Activated CD4-positive, CD25-positive, alpha-beta regulatory T cell treated with anti-CD3 and anti-CD28 coated beads, Interleukin-2, amount 50 U/mL, for 24 hours (primary cell): ENCODE results near the gene COG5.

ENCODE experiments used
- ATAC-seq, 2 donors: fragments of 150-1000 bp; cut with Tn5 transposase; one replicate each; pipeline ENCODE4 v1.10.0; 2021; ENCODE audit warnings: mild to moderate bottlenecking in 1 of 2, moderate library complexity in 1 of 2

COG5 gene

DNA sequence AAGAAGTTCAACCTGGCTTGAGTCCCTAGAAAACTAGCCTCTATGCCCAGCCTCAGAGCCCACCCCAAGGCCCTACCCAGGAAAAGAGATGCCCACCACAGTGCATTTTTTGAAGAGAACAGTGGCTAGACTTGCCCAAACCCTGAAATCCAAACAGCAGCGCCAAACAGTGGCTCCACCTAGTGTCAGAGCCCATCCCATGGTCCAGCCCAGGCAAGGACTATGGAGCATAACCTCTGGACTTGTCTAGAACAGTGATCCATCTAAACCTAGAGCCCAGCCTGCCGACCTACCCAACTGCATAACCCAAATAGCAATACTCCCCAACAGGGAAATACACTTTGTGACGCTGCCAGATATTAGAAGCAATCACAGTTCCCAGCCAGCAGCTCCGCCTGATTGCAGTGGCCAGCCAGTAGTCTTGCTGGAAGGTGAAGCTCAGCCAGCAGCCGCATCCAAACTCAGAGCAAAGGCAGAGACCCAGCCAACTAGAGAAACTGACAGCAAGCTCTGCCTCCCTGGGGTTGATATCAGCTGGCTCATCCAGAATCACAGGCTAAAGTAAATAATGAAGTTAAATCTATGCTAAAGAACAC, 350.4 kb downstream of the COG5 start:
- no peak for ATAC-seq

DNA sequence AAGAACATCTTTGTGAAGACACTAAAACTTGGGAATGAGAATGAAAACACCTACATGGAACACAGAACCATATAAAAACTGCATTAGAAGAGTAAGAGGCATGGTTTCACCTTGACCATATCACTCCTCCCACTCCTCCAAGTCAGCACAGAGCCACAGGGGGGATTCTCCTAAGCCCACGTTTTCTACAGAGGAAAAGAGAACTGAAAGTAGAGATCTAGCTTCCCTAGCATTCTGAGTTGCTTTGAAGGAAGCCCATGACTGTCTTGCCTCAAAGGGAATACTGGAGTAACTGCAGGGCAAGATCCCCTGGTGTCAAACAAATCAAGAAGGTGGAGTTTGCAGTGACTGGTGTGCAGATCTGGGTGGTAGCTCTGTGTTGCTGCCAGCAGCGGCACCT, 351.0 kb downstream of the COG5 start:
- ATAC-seq, result no peak

DNA sequence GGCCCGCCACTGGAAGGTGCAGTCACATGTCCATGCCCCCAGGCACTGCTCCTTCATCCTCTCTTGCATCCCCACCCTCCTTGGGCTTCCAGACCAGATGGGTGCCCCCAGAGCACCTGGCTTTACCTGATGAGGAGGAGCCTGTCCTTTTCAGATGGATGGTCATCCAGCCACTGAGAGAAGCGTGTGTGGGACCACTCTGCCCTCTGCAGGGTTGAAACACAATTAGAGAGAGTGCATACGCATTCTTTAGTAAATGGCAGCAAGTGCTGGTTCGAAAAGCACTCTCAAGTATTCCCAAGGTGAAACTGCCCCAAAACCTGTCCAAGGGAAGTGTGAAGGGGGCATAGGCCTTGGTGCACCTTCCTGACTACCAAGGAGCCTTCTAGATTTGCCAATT, 353.3 kb downstream of the COG5 start:
- ATAC-seq, result no peak

DNA sequence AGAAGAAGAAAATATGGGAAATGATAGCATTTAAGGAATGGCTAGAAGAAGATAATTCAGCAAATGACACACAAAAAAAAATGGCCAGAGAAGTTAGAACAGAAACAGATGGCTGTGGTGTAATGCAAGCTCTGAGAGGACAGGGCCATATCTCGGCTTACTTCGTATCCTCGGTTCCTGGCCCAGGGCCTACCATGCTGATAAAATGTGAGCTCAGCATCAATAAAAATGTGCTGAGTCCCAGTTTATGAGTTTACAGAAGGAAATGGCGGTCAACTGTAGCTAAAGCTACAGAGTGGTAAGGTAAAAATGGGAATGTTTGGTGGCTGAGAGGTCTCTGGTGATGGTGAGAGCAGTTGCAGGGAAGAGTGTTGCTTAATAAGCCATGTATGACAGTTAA, 354.2 kb downstream of the COG5 start:
- no peak for ATAC-seq

- no peak for ATAC-seq
Measured at GRCh38 chr7:107208563-107208962, 355.2 kb downstream of the COG5 start.

DNA sequence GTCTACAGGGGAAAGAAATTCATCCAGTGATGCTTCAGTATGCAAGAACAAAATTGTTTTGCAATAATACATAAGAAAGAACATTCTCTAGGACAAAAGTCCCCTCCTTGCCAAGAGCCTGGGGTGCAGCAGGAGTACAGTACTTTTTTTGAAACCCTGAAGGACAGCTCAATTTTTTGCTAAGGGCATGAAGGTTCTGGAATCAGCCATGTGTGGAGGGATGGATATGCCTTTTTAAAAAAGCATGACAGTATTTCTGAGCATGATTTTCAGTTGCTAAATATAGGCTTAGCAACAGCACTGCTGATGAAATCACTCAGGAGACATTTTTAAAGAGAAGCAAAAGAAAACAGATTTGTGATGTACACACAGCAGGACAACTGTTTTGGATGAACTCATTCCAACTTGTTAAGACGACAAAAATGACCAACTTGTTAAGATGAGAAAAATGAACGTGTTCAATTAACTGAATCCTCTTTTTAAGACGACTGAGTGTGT, 355.6 kb downstream of the COG5 start:
- no peak for ATAC-seq

DNA sequence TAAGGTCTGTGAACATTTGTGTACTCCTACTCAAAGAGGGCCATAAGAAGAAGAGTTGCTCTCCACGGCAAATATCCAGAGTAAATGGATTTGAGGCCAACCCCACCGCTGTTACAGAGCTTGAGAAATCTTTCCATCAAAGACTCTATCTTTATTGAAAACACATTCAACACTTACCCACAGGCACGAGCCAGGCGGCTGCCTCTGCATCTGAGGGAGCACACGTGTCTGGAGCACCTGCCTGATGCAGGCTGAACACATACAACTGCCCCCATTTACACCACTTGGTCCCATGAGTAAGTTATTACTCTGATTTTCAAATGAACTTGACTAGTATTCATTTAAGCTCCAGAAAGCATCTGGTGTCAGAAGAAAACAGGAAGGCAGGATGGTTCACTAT, 356.3 kb downstream of the COG5 start:
- ATAC-seq, result no peak

DNA sequence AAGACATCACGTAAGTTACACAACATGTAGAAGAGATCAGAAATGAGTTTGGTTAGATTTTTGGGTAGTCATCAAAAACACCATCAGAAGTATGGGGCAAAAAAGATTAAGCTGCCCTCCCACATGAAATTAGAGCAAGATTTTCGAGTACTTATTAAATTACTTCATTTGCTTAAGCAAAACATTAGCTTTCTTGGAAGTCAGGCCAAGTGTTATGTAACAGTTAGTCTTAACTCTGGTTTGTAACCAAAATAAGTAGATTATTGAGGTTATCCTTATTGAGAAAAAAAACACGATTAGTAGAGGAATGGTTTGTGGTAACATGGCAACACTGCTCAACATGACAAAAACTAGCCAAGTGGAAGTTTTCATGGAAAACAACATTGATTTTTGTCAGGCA, 357.0 kb downstream of the COG5 start:
- ATAC-seq, result no peak

DNA sequence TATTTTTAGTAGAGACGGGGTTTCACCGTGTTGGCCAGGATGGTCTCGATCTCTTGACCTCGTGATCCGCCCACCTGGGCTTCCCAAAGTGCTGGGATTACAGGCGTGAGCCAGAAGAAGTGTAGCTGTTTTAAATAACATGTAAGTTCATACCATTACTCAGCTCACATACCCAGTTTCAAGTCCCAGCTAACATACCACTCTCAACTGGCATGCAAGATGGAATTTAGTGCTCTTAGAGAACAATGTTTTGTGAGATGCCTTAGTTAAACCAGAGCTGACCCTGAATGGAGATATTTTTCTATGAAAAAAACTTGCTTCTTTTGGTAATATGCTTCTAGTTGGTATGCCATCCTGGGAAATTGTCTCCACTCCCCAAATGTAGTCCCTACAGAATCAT, 357.6 kb downstream of the COG5 start:
- ATAC-seq, result no peak

DNA sequence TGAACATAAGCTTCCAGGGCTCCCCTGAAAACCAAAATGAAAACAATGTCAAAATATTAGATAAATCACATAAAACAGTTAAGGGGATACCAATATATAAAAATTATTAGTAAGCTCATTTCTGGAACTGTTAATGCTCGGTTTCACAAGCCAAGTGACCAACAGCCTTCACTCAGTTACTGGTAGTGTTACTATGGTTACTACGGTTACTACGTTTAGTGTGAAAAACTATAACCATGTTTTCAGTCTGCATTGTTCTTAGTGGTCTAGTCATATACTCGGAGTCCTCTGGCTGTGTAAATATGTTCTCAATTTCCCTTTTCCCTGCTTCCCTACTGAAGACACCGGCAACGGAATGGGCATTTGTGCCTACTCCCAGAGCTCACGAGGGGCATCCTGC, 360.1 kb downstream of the COG5 start:
- no peak for ATAC-seq

GRCh38 chr7:107201795-107202450, 361.8 kb downstream of the COG5 start:
- ATAC-seq, result peak in 1 of 2 donors; percentile 53

DNA sequence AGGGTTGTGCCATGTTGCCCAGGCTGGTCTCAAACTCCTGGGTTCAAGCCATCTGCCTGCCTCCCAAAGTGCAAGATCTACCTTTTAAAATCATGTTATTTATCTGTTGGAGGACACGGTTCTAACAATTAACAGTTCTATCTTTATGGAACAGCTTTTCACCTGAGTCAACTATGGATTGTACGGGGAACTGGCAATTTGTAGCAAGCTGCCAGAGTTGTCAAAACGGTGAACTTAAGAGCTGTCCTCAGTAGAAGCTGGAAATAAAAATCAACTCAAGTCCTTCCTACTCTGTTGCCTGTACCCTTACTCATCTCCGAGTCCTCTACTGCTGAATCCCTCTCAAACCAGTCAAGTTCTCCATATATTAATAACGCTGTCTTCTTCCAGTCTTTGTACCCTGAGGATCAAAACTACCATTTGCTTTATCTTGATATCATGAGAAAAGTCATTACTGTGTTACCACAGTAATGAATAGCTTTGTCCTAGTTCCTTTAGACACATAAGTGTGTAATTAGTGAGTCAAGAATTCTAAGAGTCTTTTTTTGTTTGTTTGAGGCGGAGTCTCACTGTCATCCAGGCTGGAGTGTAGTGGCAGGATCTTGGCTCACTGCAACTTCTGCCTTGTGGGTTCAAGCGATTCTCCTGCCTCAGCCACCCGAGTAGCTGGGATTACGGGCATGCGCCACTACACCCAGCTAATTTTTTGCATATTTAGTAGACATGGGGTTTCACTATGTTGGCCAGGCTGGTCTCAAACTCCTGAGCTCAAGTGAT, 366.7 kb downstream of the COG5 start:
- no peak for ATAC-seq

- ATAC-seq, result no peak
Measured at GRCh38 chr7:107194052-107194451, 369.7 kb downstream of the COG5 start.

GRCh38 chr7:107190090-107190489, 373.6 kb downstream of the COG5 start:
- ATAC-seq, result no peak

GRCh38 chr7:107187774-107188173, 375.9 kb downstream of the COG5 start:
- ATAC-seq, result no peak

DNA sequence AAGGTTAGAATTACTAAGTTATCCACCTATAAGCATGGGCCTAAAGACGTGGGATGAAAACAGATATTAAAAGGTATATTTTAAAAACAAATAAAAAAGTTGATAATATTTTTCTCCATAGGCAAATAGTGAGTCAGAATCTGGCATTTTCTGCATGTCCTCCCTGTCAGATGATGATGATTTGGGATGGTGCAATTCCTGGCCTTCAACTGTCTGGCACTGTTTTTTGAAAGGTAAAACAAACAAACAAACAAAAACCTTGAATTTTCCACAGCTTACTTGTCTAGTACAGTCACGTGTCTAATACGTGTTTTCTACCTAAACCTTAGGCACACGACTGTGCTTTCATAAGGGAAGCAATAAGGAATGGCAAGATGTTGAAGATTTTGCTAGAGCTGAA, 377.5 kb downstream of the COG5 start:
- no peak for ATAC-seq

- ATAC-seq, result no peak
Measured at GRCh38 chr7:107185716-107186115, 378.0 kb downstream of the COG5 start.

DNA sequence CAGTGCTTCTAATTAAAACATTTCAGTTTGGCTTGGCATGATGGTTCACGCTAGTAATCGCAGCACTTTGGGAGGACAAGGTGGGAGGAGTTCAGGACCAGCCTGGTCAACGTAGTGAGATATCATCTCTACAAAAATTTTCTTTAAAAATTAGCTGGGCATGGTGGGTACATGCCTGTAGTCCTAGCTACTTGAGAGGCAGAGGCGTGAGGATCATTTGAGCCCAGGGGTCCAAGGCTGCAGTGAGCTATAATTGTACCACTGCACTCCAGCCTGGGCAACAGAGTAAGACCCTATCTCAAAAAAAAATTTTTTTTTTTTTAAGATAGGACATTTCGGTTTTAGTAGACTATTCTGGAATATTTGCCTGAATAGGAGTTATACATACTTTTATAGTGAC, 382.5 kb downstream of the COG5 start:
- no peak for ATAC-seq

DNA sequence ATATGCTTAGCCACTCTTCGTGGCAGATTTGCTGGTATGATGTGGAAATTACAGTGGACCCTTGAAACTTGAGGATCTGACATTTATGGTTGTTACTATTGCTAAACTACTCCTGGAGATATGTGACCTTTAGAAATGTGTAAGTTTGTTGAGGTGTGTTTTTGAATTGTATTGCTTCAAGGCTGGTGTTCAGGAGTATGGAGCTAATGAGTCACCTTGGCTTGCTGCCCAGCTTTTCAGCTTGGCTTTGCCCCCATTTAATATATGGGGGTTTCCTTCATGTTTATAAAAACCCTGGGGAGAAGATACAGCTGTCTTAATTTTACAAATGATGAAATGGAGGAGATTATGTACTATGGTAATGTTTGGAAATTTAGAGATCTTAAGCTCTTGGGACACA, 383.3 kb downstream of the COG5 start:
- peak; percentile 71 to 79 for ATAC-seq

DNA sequence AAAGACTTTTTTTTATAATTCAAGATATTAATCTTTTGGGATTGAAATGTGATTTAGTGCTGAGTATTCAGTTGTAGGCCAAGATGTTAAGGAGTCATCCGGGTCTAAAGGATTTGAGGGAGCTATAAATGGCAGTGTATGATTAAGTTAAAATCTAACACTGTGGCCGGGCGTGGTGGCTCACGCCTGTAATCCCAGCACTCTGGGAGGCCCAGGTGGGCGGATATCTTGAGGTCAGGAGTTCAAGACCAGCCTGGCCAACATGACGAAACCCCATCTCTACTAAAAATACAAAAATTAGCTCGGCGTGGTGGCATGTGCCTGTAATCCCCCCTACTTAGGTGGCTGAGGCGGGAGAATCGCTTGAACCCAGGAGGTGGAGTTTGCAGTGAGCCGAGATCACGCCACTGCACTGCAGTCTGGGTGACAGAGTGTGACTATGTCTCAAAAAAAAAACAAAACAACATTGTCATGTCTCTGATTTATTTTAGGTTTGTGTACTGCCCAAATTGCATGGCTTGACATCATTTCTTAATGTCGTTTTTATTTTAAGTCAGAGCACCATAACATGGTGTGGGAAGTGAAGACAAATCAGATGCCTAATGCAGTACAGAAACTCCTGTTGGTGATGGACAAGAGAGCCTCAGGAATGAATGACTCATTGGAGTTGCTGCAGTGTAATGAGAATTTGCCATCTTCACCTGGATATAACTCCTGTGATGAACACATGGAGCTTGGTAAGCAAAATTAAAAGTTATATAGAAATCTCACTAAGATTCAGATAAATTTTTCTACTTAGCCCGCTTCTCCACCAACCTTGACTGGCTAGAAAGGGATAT, 384.2 kb downstream of the COG5 start:
- ATAC-seq, result peak; percentile 22 to 56

DNA sequence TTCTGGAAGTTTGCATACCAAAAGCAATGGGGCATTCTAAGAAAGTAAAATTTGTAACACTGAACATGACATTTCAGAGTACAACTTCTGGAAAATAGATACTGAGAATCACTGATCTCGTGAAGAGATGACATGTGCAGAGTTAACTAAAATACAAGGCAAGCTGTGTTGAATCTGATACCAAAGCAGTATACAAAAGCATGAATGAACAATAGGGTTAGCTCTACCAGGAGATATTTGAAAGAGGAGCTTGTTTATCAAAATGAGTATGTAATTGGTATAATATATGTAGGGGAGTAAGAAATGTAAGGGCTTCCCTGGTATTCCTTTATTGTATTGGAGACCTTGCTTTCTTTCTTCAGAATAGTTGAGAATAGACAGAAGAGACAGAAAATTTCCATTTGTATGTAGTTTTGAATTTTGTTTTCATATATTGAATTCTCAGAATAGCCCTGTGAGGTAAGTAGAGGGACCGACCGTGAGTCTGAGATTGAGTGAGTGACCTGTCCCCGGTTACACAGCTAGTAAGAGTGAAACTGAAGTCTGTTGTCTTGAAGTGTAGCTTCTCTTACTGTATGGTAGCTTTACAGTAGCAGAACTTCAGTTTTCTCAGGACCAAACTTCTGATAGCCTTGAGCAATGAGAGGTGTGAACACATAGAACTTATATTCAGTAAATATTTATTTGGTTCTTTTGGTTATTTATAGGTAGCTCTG, 389.9 kb downstream of the COG5 start:
- ATAC-seq, result peak; percentile 58 to 59

GRCh38 chr7:107173191-107173590, 390.5 kb downstream of the COG5 start:
- ATAC-seq, result no peak
